GM18909 (cell line): ENCODE results near the gene CSF2.

ENCODE experiments used
- ATAC-seq: cut with Tn5 transposase; IDR thresholded peaks from one replicate; pipeline ENCODE4 v1.9.1; 2021; ENCODE audit warnings: mild to moderate bottlenecking; ENCODE audit not compliant: unreplicated experiment, poor library complexity

The CSF2 gene

GRCh38 chr5:132073231-132074013 is at the start of gene CSF2:
Gene CSF2, plus strand, starts transcription at chr5:132073789. Its CDS starts 35 bp downstream, at chr5:132073824.
- ATAC-seq = no peak

- ATAC-seq = no peak
These were observed 49.5 kb upstream of the CSF2 start for GRCh38 chr5:132024117-132024435.

GRCh38 chr5:132024789-132025402 is 48.7 kb upstream of the CSF2 start:
- ATAC-seq = no peak

- ATAC-seq = no peak
These were observed 48.1 kb upstream of the CSF2 start for GRCh38 chr5:132025403-132025971.

GRCh38 chr5:132026516-132027008 is 47.0 kb upstream of the CSF2 start:
- no peak for ATAC-seq

- ATAC-seq = no peak
These were observed 46.6 kb upstream of the CSF2 start for GRCh38 chr5:132027027-132027426.

GRCh38 chr5:132029609-132030330 is 43.8 kb upstream of the CSF2 start:
- ATAC-seq = no peak

- no peak for ATAC-seq
These were observed 43.0 kb upstream of the CSF2 start for GRCh38 chr5:132030610-132031009.

- ATAC-seq = no peak
These were observed 41.4 kb upstream of the CSF2 start for GRCh38 chr5:132032196-132032595.

- ATAC-seq = no peak
These were observed 40.5 kb upstream of the CSF2 start for GRCh38 chr5:132033122-132033521.

- ATAC-seq = no peak
These were observed 36.2 kb upstream of the CSF2 start for GRCh38 chr5:132037353-132037752.

GRCh38 chr5:132044207-132044606 is 29.4 kb upstream of the CSF2 start:
- no peak for ATAC-seq

GRCh38 chr5:132046880-132047299 is 26.7 kb upstream of the CSF2 start:
- ATAC-seq = no peak

- ATAC-seq = no peak
These were observed 24.5 kb upstream of the CSF2 start for GRCh38 chr5:132049093-132049492.

GRCh38 chr5:132049559-132049958 is 24.0 kb upstream of the CSF2 start:
- ATAC-seq = no peak

- no peak for ATAC-seq
These were observed 23.5 kb upstream of the CSF2 start for GRCh38 chr5:132050136-132050535.

GRCh38 chr5:132050661-132051552 is 22.7 kb upstream of the CSF2 start:
- ATAC-seq = no peak

- ATAC-seq = no peak
These were observed 21.1 kb upstream of the CSF2 start for GRCh38 chr5:132052520-132052919.

GRCh38 chr5:132053483-132053882 is 20.1 kb upstream of the CSF2 start:
- ATAC-seq = no peak
